ENCODE data around the gene ZNF200. TPM values are rescaled to one million over a fixed set of nuclear protein-coding genes. Genes with fewer than 3 reads are reported as not detected.

ZNF200 gene
- total RNA-seq, 2 donors from 2014 or later = 3.2 to 4.9 TPM

GRCh38 chr16:3192476-3193019, 42.4 kb downstream of the ZNF200 start:
- no peak overlapping the region for H3K4me3 ChIP-seq
- peaks cover 0 to 11% of the 10 kb centered on the region in 2 donors for H3K9me3 ChIP-seq
- H3K27me3 ChIP-seq = peaks cover 45 to 60% of the 10 kb centered on the region in 2 donors
- DNase-seq (ENCODE audit: low spot score) = no peak
- no peak overlapping the region for H3K27ac ChIP-seq
- H3K4me1 ChIP-seq = peaks cover 0 to 20% of the 10 kb centered on the region in 2 donors
- H3K36me3 ChIP-seq = no peaks in the 10 kb centered on the region
- no peak for TF ChIP-seq CTCF (IDR thresholded peaks at IDR 0.05)

- H3K9me3 ChIP-seq = peaks cover 0 to 11% of the 10 kb centered on the region in 2 donors
- peaks cover 0 to 20% of the 10 kb centered on the region in 2 donors for H3K4me1 ChIP-seq
- H3K4me3 ChIP-seq = no peak overlapping the region
- no peak for DNase-seq (ENCODE audit: low spot score)
- no peak overlapping the region for H3K27ac ChIP-seq
- H3K36me3 ChIP-seq = no peaks in the 10 kb centered on the region
- peaks cover 45 to 66% of the 10 kb centered on the region in 2 donors for H3K27me3 ChIP-seq
- no peak for TF ChIP-seq CTCF (IDR thresholded peaks at IDR 0.05)
Observed at GRCh38 chr16:3190949-3191353, 44.0 kb downstream of the ZNF200 start.

- peaks cover 45 to 66% of the 10 kb centered on the region in 2 donors for H3K27me3 ChIP-seq
- no peak overlapping the region for H3K27ac ChIP-seq
- peaks cover 0 to 20% of the 10 kb centered on the region in 2 donors for H3K4me1 ChIP-seq
- no peak for DNase-seq (ENCODE audit: low spot score)
- H3K9me3 ChIP-seq = peaks cover 0 to 11% of the 10 kb centered on the region in 2 donors
- no peak overlapping the region for H3K4me3 ChIP-seq
- H3K36me3 ChIP-seq = no peaks in the 10 kb centered on the region
- no peak for TF ChIP-seq CTCF (IDR thresholded peaks at IDR 0.05)
Observed at GRCh38 chr16:3189869-3190268, 45.1 kb downstream of the ZNF200 start.

GRCh38 chr16:3188925-3189825, 45.8 kb downstream of the ZNF200 start:
- Histone ChIP-seq H3K27ac (no peak overlapping the region), H3K9me3 (peaks cover 0 to 11% of the 10 kb centered on the region in 2 donors), H3K27me3 (peaks cover 50 to 62% of the 10 kb centered on the region in 2 donors), H3K4me1 (peaks cover 0 to 20% of the 10 kb centered on the region in 2 donors), H3K4me3 (peak overlapping the region in 1 of 2 donors; percentile 16), H3K36me3 (no peaks in the 10 kb centered on the region)
- no peak for DNase-seq (ENCODE audit: low spot score)
- no peak for TF ChIP-seq CTCF (IDR thresholded peaks at IDR 0.05)

GRCh38 chr16:3188675-3188924, 46.4 kb downstream of the ZNF200 start:
- H3K27me3 ChIP-seq = peaks cover 51 to 64% of the 10 kb centered on the region in 2 donors
- H3K4me1 ChIP-seq = peaks cover 0 to 21% of the 10 kb centered on the region in 2 donors
- H3K4me3 ChIP-seq = peak overlapping the region in 1 of 2 donors; percentile 11
- no peak for TF ChIP-seq CTCF (IDR thresholded peaks at IDR 0.05)
- H3K36me3 ChIP-seq = no peaks in the 10 kb centered on the region
- H3K27ac ChIP-seq = no peak overlapping the region
- no peak for DNase-seq (ENCODE audit: low spot score)
- H3K9me3 ChIP-seq = peaks cover 0 to 11% of the 10 kb centered on the region in 2 donors
